ENCODE data around the gene RTP1.
"Not testable (repeated sequence)": the region's sequence is repeated elsewhere in the genome, so short reads cannot be mapped to it uniquely, and the experiment has no call there.

Gene RTP1

DNA sequence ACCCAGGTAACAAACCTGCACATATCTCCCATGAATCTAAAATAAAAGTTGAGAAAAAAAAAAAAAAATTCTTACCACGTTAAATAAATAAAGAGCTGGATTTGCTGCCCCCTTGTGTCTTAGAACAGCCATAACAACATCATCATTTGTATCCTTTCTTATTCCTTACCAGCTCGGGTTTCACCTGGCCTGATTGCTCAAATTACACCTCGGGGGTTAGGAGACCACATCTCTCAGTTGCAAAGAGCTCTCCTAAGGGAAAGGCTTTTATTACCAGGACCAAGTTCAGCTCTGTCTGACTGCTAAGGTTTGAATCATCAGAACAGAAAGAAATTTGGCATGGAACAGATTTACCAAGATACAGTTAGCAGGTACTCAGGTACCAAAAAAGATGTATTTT lies 32.1 kb upstream of the RTP1 start:
- peak; percentile 51 for DNase-seq (ENCODE audit: extremely low spot score)
- ChIA-PET POLR2A (interaction anchor here (0.9 to 1.4 kb wide), 3 partner anchors 25 to 338 kb away, joined by 3 read pairs; partner anchors contain the start of gene RPL39L), CTCF (interaction anchor here (0.6 to 1.8 kb wide), 18 partner anchors 9 to 1670 kb away, joined by 3 to 11 read pairs (median 4); partner anchors contain the start of gene RPL39L)
- peak; percentile 95 for TF ChIP-seq ZNF384 (IDR thresholded peaks at IDR 0.05)
- no peak for TF ChIP-seq ELF4 (IDR thresholded peaks at IDR 0.05)
- TF ChIP-seq ARNT (IDR thresholded peaks at IDR 0.05), result no peak
- TF ChIP-seq BHLHE40 (IDR thresholded peaks at IDR 0.05; ENCODE audit: borderline replicate concordance), result no peak
- no peak for TF ChIP-seq HDGF (IDR thresholded peaks at IDR 0.05; ENCODE audit: borderline replicate concordance)
- no peak for TF ChIP-seq FOXM1 (IDR thresholded peaks at IDR 0.05; ENCODE audit: borderline replicate concordance)

DNA sequence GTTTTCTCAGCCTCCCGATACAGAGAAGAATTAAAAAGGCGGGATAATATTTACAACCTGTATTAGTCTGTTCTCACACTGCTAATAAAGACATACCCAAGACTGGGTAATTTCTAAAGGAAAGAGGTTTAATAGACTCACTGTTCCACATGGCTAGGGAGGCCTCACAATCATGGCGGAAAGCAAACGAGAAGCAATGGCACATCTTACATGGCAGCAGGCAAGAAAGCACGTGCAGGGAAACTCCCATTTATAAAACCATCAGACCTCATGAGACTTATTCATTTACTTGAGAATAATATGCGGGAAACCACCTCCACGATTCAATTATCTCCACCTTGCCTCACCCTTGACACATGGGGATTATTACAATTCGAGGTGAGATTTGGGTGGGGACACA lies 30.5 kb upstream of the RTP1 start:
- TF ChIP-seq ELF4 (IDR thresholded peaks at IDR 0.05), result no peak
- no peak for TF ChIP-seq SUZ12 (IDR thresholded peaks at IDR 0.05)
- POLR2A ChIA-PET, result no interaction called here
- CTCF ChIA-PET, result interaction anchor here (1.0 kb wide), 1 partner anchor 318 kb away, joined by 3 read pairs; no protein-coding TSS in a partner anchor
- DNase-seq (ENCODE audit: extremely low spot score), result no peak

DNA sequence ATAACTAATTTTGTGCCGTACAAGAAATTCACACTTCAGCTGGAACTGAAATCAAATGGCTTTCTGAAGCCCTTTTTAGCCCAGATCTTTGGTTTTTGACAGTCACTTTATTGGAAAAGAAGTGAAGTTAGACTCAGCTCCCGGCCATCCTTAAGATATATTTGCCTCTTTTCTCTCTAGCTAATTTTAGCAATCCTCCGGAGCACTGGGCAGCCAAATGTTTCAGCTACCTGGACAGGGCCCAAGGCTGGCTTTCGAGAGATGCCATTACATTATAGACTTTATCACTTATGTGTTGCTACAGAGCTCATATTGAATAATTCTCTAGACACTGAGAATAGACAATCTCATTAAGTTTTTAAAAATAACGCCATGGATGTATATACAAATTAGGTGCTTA lies 29.5 kb upstream of the RTP1 start:
- no peak for DNase-seq (ENCODE audit: extremely low spot score)
- CTCF ChIA-PET, result no interaction called here
- POLR2A ChIA-PET, result no interaction called here
- TF ChIP-seq SUZ12 (IDR thresholded peaks at IDR 0.05) (no peak), LEF1 (IDR thresholded peaks at IDR 0.05; ENCODE audit: borderline replicate concordance) (no peak), CTBP1 (IDR thresholded peaks at IDR 0.05; ENCODE audit: borderline replicate concordance) (no peak), BHLHE40 (IDR thresholded peaks at IDR 0.05; ENCODE audit: borderline replicate concordance) (no peak), NFRKB (IDR thresholded peaks at IDR 0.05) (no peak)

DNA sequence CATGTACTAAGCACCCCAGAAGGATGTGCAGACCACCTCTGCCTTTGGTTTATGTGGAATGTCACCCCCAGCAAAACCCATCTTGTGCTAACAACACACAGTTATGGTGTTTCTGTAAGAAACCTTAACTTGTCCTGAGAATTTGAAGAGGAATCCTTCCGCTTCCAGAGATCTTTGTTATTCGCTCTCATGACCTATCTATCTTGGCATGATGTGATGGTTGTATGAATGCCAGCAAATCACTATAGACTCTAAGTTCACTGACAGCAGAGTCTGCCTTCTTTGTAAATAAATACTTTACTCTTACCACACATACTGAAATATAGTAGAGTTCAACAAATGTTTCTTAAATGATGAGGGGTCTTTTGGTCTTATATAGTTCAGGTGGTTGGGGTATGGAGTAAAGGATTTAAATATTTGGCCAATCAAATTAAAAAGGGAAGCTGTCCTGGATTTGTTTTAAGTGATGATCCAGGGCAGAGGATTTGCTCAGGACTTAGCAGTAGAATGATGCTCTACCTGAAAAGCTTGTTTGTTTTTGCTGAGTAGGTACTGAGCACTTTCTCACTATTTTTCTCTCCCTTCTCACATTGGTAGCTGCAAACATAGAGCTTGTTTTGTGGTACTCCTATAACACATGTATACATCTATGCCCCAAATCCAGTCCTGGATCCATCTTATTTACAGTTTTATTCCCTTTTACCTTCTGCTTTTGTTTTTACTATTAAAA lies 27.9 kb upstream of the RTP1 start:
- CTCF ChIA-PET, result no interaction called here
- DNase-seq (ENCODE audit: extremely low spot score), result no peak
- TF ChIP-seq ZNF384 (IDR thresholded peaks at IDR 0.05) (no peak), FOXM1 (IDR thresholded peaks at IDR 0.05; ENCODE audit: borderline replicate concordance) (no peak), FOXA1 (IDR thresholded peaks at IDR 0.05) (no peak), CTBP1 (IDR thresholded peaks at IDR 0.05; ENCODE audit: borderline replicate concordance) (no peak)
- TF ChIP-seq, protein P1, sequence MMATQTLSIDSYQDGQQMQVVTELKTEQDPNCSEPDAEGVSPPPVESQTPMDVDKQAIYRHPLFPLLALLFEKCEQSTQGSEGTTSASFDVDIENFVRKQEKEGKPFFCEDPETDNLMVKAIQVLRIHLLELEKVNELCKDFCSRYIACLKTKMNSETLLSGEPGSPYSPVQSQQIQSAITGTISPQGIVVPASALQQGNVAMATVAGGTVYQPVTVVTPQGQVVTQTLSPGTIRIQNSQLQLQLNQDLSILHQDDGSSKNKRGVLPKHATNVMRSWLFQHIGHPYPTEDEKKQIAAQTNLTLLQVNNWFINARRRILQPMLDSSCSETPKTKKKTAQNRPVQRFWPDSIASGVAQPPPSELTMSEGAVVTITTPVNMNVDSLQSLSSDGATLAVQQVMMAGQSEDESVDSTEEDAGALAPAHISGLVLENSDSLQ (IDR thresholded peaks at IDR 0.05), result no peak
- POLR2A ChIA-PET, result no interaction called here

DNA sequence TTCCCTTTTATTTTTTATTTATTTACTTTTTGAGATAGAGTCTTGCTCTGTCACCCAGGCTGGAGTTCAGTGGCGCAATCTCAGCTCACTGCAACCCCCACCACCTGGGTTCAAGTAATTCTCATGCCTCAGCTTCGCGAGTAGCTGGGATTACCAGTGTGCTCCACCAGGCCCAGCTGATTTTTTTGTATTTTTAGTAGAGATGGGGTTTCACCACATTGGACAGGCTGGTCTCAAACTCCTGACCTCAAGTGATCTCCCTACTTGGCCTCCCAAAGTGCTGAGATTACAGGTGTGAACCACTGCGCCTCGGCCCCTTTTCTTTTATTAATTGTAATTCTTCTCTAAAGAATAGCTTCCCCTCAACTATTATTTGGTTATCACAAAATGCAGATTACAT lies 26.4 kb upstream of the RTP1 start:
- DNase-seq (ENCODE audit: extremely low spot score); CTCF ChIA-PET; POLR2A ChIA-PET: not testable (repeated sequence)

DNA sequence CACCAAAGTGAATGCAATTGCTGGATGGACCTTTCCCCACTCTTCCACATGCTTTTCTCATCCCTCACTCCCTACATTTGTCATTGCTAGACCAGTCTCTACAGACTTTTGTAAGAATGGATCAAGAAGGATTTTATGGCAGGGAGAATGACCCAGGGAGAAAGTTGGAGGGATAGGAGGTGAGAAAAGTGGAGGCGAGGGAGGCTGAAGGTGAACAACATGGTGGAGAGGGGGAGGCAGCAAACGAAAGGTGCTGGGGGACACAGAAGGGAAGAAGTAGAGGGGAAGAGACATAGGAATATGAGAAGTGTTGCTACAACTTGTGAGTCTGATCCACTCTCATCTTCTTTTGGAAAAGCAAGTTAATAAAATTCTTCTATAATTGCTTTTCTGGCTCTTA lies 24.4 kb upstream of the RTP1 start:
- DNase-seq (ENCODE audit: extremely low spot score), result no peak
- ChIA-PET POLR2A (no interaction called here), CTCF (no interaction called here)
- TF ChIP-seq TARDBP (IDR thresholded peaks at IDR 0.05), result no peak
- no peak for TF ChIP-seq SUZ12 (IDR thresholded peaks at IDR 0.05)
- TF ChIP-seq HDGF (IDR thresholded peaks at IDR 0.05; ENCODE audit: borderline replicate concordance), result no peak
- no peak for TF ChIP-seq BHLHE40 (IDR thresholded peaks at IDR 0.05; ENCODE audit: borderline replicate concordance)
- TF ChIP-seq ELF4 (IDR thresholded peaks at IDR 0.05), result no peak
- no peak for TF ChIP-seq L3MBTL2 (conservative IDR thresholded peaks at IDR 0.05)
- TF ChIP-seq NFRKB (IDR thresholded peaks at IDR 0.05), result no peak

DNA sequence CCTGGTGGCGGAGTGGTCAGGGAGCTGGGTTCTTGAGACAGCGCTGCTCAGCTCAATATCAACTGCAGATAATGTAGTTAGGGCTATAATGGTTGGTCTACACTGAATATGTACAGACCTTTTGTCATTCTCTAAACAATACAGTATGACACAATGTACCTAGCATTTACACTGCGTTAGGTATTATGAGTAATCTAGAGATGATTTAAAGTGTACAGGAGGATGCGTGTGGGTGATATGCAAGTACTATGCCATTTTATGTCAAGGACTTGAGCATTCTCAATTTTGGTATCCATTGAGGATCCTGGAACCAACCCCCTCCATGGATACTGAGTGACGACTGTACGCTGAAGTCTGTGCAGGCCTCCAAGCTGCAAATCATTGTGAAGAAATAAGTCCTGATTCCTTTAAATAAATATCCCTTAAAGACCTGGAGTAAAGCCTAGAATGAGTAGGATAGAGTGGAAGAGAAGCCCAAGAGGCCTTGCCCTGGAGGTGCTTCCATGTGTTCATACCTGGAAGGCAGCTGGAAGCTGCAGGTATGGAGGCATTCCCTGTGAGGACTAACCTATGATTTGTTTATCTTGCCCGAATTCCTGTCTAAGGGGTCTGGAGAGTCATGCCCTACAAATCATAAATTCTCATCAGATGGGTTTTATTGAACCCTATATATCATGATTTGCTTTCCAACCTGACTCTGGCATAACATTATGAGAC lies 15.7 kb upstream of the RTP1 start:
- TF ChIP-seq TARDBP (IDR thresholded peaks at IDR 0.05) (no peak), ARNT (IDR thresholded peaks at IDR 0.05) (no peak), FOXM1 (IDR thresholded peaks at IDR 0.05; ENCODE audit: borderline replicate concordance) (no peak), SUZ12 (IDR thresholded peaks at IDR 0.05) (no peak), NFRKB (IDR thresholded peaks at IDR 0.05) (no peak)
- no peak for DNase-seq (ENCODE audit: extremely low spot score)
- POLR2A ChIA-PET, result no interaction called here
- CTCF ChIA-PET, result no interaction called here

DNA sequence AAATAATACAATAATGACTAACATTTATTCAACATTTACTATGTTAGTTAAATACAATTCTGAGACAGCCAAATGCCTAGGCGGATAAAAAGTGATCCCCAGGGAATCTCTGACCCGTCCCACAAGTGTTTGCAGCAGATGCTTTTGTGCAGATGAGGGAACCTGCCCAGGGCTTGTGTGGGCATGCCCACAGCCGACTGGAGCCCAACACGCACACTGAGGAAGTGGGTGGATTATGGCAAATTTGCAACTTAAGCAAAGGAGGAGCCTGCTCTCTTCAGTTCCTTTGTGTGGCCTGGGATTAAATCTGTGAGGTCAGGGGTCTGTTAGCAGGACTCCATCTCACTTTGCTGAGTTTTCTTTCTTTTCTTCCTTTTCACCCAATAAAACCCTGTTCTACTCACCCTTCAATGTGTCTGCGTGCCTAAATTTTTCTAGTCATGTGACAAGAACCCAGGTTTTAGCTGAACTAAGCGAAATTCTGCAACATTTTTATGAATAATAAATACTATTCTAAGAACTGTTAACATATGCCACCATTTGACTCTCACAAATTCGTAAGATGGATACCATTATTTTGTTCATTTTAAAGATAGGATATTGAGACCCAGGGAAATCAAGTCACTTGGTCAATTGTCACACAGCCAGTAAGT lies 13.9 kb upstream of the RTP1 start:
- ChIA-PET CTCF (no interaction called here), POLR2A (no interaction called here)
- DNase-seq (ENCODE audit: extremely low spot score), result no peak
- TF ChIP-seq, protein P1 (IDR thresholded peaks at IDR 0.05), result no peak
- TF ChIP-seq FOXM1 (IDR thresholded peaks at IDR 0.05; ENCODE audit: borderline replicate concordance) (no peak), ARNT (IDR thresholded peaks at IDR 0.05) (no peak), BHLHE40 (IDR thresholded peaks at IDR 0.05; ENCODE audit: borderline replicate concordance) (no peak), HDGF (IDR thresholded peaks at IDR 0.05; ENCODE audit: borderline replicate concordance) (no peak), FOXK2 (IDR thresholded peaks at IDR 0.05) (no peak), NFRKB (IDR thresholded peaks at IDR 0.05) (no peak), ELF4 (IDR thresholded peaks at IDR 0.05) (no peak), TARDBP (IDR thresholded peaks at IDR 0.05) (no peak), LEF1 (IDR thresholded peaks at IDR 0.05; ENCODE audit: borderline replicate concordance) (no peak), CTBP1 (IDR thresholded peaks at IDR 0.05; ENCODE audit: borderline replicate concordance) (no peak), FOXA1 (IDR thresholded peaks at IDR 0.05) (no peak), L3MBTL2 (conservative IDR thresholded peaks at IDR 0.05) (no peak)

Data from HEK293T (cell line).